ENCODE results near the gene GRIFIN.

Gene GRIFIN

DNA sequence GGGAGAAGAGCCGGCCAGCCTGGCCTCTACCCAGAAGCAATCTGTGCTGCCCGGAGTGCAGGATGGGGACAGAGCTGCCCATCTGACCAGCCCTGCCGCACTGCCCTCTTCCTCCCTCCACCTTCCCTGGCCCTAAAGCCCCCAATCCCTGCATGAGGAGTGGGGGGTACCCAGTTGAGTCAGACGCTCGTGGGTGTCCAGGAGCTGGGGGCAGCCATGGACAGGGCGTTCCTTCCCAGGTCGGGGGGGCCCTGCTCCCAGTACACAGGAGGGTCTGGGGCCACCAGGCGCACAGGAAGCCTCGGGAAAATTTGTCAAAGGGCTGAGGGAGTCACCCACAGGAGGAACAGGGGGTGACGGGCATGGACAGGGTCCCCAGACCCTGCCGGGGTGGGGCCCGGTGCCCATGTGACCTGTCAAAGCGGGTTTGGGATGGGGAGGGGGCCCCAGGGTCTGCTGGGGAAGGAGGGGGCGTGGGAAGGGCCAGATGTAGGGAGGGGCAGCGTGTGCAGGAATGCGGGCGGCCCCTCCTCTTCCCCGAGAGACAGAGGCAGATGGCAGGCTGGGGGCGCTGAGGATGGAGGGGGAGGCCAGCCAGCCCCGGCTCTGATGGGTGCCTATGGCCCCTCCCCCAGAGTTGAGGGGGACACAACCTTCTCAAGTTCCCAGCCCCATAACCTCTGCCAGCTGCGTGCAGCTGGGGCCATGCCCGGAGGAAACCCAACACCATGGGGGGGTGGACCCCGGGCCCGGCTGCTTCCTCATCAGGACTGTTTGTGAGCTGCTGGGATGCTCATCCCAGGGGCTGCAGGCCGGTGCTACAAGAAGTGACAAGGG is 21.5 kb upstream of the GRIFIN start:
- in situ Hi-C loops (cut with MboI; ENCODE audit: low pct_unique_long_range_greater_than_20kb, low sequenced_read_pairs, unreplicated experiment) = no loop called here
- no peak for DNase-seq (ENCODE audit: low spot score)
- TF ChIP-seq, protein P1, sequence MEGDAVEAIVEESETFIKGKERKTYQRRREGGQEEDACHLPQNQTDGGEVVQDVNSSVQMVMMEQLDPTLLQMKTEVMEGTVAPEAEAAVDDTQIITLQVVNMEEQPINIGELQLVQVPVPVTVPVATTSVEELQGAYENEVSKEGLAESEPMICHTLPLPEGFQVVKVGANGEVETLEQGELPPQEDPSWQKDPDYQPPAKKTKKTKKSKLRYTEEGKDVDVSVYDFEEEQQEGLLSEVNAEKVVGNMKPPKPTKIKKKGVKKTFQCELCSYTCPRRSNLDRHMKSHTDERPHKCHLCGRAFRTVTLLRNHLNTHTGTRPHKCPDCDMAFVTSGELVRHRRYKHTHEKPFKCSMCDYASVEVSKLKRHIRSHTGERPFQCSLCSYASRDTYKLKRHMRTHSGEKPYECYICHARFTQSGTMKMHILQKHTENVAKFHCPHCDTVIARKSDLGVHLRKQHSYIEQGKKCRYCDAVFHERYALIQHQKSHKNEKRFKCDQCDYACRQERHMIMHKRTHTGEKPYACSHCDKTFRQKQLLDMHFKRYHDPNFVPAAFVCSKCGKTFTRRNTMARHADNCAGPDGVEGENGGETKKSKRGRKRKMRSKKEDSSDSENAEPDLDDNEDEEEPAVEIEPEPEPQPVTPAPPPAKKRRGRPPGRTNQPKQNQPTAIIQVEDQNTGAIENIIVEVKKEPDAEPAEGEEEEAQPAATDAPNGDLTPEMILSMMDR (IDR thresholded peaks at IDR 0.05; ENCODE audit: extremely low read depth, insufficient read depth, missing control alignments) = no peak

DNA sequence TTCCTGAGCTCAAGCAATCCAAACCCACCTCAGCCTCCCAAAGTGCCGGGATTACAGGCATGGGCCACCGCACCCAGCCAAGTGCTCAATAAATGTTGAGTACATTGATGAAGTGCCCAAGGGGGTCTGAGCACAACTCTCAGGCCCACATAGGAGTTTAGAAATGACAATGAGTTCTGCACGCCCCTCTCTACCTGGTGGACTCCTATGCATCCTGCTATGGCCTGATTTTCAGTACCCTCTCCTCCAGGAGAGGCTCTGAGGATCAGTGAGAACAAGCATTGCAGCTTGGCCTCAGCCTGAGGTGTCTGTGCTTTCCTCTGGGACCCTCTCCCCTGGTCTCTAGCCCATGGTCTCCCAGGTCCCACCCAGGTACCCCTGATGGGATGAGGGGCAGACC is 20.9 kb upstream of the GRIFIN start:
- TF ChIP-seq, protein P1 (IDR thresholded peaks at IDR 0.05; ENCODE audit: extremely low read depth, insufficient read depth, missing control alignments) = no peak
- no peak for DNase-seq (ENCODE audit: low spot score)
- in situ Hi-C loops (cut with MboI; ENCODE audit: low pct_unique_long_range_greater_than_20kb, low sequenced_read_pairs, unreplicated experiment) = no loop called here

DNA sequence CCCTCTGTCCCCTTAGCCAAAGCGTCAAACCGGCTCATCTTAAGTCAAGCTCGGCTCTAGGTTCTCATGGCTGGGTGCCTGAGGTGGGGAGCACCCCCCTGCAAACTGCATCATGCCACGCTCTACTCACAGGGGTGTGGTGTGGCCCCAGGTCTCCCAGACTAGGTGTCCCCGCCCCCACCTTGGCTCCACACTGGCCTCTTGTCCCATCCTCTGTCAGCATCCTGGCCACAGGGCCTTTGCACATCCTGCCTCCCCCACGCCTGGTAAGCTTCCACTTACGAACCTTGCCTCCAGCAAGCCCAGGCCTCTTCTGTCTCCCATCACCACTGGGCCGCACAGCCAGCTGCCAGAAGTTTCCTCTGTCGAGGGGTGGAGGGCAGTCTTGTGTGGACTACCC is 20.2 kb upstream of the GRIFIN start:
- DNase-seq (ENCODE audit: low spot score) = no peak
- TF ChIP-seq, protein P1 (IDR thresholded peaks at IDR 0.05; ENCODE audit: extremely low read depth, insufficient read depth, missing control alignments) = no peak
- in situ Hi-C loops (cut with MboI; ENCODE audit: low pct_unique_long_range_greater_than_20kb, low sequenced_read_pairs, unreplicated experiment) = no loop called here

DNA sequence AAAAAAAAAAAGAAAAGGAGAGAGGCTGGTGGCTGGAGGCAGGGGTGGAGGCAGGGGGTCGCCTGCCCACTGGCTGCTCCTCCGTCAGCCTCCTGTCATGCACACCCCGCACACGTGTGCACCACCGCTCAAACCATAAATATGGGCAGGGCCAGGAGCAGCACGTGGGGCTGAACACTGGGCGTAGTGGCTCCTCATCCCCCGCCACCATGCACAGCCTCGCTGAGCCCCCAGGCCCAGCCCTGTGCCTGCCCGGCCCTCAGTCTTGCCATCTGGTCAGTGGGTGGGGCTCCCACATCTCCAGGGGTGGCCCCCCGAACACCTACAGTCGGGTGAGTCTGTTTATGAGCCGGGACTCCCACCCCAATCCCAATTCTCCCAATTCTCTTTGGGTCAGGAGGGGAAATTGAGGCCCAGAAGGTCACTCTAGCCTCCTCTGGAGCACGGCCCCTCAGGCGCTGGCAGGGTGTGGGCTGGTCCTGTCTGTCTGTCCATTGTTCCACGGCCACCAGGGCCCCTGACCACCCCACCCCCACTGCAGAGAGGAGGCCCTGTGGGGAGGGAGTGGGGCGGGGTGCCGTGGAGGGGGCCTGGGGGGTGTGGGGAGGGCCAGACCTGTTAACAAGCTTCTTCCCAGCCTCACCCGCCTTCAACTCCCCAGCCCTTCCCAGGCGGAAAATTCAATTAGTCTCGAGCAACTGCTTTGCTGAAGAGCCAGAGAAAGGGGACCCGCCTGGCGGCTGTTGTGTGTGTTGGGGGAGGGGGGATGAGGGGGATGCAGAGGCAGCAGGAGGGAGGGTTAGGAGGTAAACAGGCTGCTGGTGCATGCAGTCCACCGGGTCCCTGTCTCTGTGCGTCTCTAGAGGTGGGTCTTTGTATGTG is 19.5 kb upstream of the GRIFIN start:
- DNase-seq (ENCODE audit: low spot score) = no peak
- in situ Hi-C loops (cut with MboI; ENCODE audit: low pct_unique_long_range_greater_than_20kb, low sequenced_read_pairs, unreplicated experiment) = no loop called here

DNA sequence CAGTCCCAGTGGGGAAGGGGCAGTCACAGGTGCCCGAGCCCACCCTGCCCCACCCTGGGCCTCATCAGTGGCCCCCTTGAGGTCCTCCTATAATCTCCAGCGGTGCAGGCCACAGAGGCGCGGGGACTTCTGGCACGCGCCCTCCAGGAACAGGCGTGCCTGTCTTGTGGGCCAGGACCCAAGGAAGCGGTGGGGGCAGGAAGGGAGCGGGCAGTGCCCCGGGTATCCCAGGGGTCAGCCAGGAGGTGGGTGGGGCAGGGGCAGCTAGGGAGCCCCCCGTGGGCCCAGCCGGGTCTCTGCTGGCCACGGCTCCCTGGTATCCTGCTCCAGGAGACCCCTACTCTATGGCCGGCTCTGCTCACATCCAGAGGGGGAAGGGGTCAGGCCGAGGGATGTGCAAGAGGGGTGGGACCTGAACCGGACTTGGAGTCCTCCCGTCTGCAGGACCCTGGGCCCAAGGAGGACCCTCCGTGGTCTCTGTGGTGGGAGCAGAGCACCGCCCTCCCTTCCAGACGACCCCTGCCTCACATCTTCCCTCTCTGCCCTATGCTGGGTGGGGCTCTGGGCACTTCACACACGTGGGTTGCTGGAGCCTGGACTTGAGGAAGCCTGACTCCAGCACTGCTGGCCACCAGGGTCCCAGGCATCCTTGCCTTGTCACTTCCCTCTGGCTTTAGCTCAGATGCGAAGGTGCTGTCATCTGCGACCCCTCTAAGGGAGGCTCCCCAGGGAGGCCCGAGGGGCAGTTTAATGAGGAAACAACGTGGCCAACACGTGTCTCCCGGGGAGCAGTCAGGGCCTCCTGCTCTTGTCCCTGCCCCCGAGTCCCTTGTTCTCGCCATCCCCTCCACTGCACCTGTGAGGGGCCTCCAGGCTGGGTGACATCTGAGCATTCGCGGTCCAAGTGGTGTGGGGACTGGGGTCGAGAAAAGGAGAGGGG is 18.3 kb upstream of the GRIFIN start:
- TF ChIP-seq, protein P1 (IDR thresholded peaks at IDR 0.05; ENCODE audit: extremely low read depth, insufficient read depth, missing control alignments) = no peak
- in situ Hi-C loops (cut with MboI; ENCODE audit: low pct_unique_long_range_greater_than_20kb, low sequenced_read_pairs, unreplicated experiment) = no loop called here

More for the DNA sequence above, 19.5 kb upstream of the GRIFIN start:
- TF ChIP-seq, protein P1 (IDR thresholded peaks at IDR 0.05; ENCODE audit: extremely low read depth, insufficient read depth, missing control alignments) = no peak

More for the DNA sequence above, 18.3 kb upstream of the GRIFIN start:
- no peak for DNase-seq (ENCODE audit: low spot score)

All from GM13977 (cell line).